SK-N-MC (cell line): ENCODE measurements around the gene MAGI2.

Experiments
- EZH2 ChIP-seq: fragments of 200-600 bp; sonication (generic); IDR thresholded peaks from one replicate; pipeline ENCODE4 v1.6.1; 2017; ENCODE audit warnings: antibody characterized with exemption
- FOXP2 ChIP-seq: optimal IDR thresholded peaks from 2 replicates; pipeline ENCODE3; 2011; ENCODE audit warnings: mild to moderate bottlenecking, moderate library complexity; ENCODE audit not compliant: insufficient read depth; ENCODE audit errors: extremely low read length, control extremely low read depth
- POLR2AphosphoS5 ChIP-seq: IDR thresholded peaks from 2 replicates; pipeline ENCODE4 v1.6.1; 2012; ENCODE audit warnings: mild to moderate bottlenecking, low read depth, low read length, borderline replicate concordance

GRCh38 chr7:78224923-78225322 lies 1228.5 kb downstream of the MAGI2 start:
- TF ChIP-seq POLR2AphosphoS5 (no peak), EZH2 (no peak), FOXP2 (no peak)
